ENCODE measurements around the gene CLIC5. TPM values are rescaled to one million over a fixed set of nuclear protein-coding genes. Genes with fewer than 3 reads are reported as not detected.

The CLIC5 gene
- total and polyA plus RNA-seq, 2 donors (not counting 1 experiment from before 2014, with no cell fraction given) = 0.96 to 0.97 TPM

DNA sequence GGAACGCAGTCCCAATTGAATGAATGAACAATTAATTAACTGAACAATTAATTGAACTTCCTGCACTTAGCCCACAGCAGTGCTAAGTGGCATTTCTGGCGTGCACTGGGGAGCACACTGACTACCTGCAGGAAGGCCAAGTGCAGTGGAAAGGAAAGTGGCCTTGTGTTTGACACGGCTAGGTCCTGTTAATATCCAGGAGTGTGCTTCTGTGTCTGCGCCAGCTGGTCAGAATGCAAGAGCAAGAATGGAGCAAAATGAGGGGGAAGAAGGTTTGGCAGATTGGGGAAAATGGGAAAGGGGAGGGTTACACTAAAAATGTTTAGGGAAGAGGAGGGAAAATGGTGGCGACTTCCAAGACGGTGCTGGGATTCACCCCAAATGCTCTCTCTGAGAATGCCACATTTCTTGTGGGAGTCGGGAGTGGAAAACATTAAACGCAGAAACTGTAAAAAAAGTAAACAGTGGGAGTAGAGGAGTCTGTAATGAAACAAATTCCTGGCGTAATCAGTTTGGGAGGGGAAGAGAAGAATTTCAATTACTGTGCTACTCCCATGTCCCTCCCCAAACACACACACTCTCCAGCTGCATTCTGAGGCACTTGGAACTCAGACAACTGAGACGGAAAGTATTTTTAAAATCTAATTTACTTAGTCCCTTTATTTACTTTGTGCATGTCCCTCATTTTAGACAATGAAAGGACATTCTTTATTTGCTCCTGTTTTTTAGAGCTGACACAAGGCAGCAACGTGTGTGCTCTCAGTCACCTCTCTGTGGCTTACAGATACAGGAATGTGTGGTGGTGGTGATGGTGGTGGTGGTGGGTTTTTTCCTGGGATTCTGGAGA, 64.1 kb downstream of the CLIC5 start:
- Mint-ChIP-seq H3K4me1 (no peaks in the 10 kb centered on the region), H3K27me3 (peaks cover 12% of the 10 kb centered on the region), H3K9me3 (ENCODE audit: insufficient read depth) (no peaks in the 10 kb centered on the region), H3K27ac (no peak overlapping the region), H3K4me3 (no peak overlapping the region)
- H2AFZ ChIP-seq (ENCODE audit: insufficient read depth, low read depth, low read length, poor library complexity, severe bottlenecking) = no peak overlapping the region
- H3K27ac ChIP-seq (ENCODE audit: low read length in 2 of 2) = no peak overlapping the region
- no peak for TF ChIP-seq EZH2 (IDR thresholded peaks at IDR 0.05; ENCODE audit: borderline replicate concordance, insufficient read depth, low read depth, low read length, poor library complexity, severe bottlenecking)
- TF ChIP-seq, protein P1, sequence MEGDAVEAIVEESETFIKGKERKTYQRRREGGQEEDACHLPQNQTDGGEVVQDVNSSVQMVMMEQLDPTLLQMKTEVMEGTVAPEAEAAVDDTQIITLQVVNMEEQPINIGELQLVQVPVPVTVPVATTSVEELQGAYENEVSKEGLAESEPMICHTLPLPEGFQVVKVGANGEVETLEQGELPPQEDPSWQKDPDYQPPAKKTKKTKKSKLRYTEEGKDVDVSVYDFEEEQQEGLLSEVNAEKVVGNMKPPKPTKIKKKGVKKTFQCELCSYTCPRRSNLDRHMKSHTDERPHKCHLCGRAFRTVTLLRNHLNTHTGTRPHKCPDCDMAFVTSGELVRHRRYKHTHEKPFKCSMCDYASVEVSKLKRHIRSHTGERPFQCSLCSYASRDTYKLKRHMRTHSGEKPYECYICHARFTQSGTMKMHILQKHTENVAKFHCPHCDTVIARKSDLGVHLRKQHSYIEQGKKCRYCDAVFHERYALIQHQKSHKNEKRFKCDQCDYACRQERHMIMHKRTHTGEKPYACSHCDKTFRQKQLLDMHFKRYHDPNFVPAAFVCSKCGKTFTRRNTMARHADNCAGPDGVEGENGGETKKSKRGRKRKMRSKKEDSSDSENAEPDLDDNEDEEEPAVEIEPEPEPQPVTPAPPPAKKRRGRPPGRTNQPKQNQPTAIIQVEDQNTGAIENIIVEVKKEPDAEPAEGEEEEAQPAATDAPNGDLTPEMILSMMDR (IDR thresholded peaks at IDR 0.05) = no peak
- no peak for ATAC-seq (ENCODE audit: low read depth)
- intact Hi-C loops (cut with micrococcal nuclease) = no loop called here
- H4K20me1 ChIP-seq (ENCODE audit: control insufficient read depth, insufficient read depth, low read length, poor library complexity, severe bottlenecking) = no peaks in the 10 kb centered on the region
- H3K9me3 ChIP-seq (ENCODE audit: control extremely low read depth in 1 of 3, control insufficient read depth in 2 of 3, insufficient read depth in 1 of 3, low read length in 2 of 3) = no peaks in the 10 kb centered on the region
- POLR2A ChIA-PET = no interaction called here
- no peaks in the 10 kb centered on the region for H3K36me3 ChIP-seq (replicated peaks in 1 of 2; ENCODE audit: control extremely low read depth in 1 of 2, control insufficient read depth in 1 of 2, extremely low read depth in 1 of 2, insufficient read depth in 2 of 2, low read length in 1 of 2)
- no peak for DNase-seq
- no peak overlapping the region for H3K9ac ChIP-seq (ENCODE audit: low read length)
- H3K4me2 ChIP-seq (replicated peaks; ENCODE audit: low read depth, low read length, poor library complexity, severe bottlenecking) = no peak overlapping the region
- CTCF ChIA-PET = interaction anchor here (1.2 kb wide), 1 partner anchor 21 kb away, joined by 3 read pairs; no protein-coding TSS in a partner anchor
- H3K27me3 ChIP-seq (replicated peaks in 1 of 4; ENCODE audit: control extremely low read depth in 1 of 4, control insufficient read depth in 3 of 4, insufficient read depth in 4 of 4, low read length in 3 of 4) = peaks cover 0 to under 1% (median 0%) of the 10 kb centered on the region in 4 experiments
- H3K4me1 ChIP-seq (ENCODE audit: control insufficient read depth in 2 of 2, insufficient read depth in 2 of 2, low read length in 2 of 2) = no peaks in the 10 kb centered on the region
- 98% methylated on average over 6 of the region's 11 CpGs for WGBS (ENCODE audit: insufficient coverage)
- H3K4me3 ChIP-seq (ENCODE audit: control extremely low read depth in 1 of 5, extremely low read depth in 1 of 5, insufficient read depth in 1 of 5, low read depth in 2 of 5, low read length in 4 of 5) = no peak overlapping the region
- no peaks in the 10 kb centered on the region for H3K79me2 ChIP-seq (ENCODE audit: control insufficient read depth, insufficient read depth, low read length)

DNA sequence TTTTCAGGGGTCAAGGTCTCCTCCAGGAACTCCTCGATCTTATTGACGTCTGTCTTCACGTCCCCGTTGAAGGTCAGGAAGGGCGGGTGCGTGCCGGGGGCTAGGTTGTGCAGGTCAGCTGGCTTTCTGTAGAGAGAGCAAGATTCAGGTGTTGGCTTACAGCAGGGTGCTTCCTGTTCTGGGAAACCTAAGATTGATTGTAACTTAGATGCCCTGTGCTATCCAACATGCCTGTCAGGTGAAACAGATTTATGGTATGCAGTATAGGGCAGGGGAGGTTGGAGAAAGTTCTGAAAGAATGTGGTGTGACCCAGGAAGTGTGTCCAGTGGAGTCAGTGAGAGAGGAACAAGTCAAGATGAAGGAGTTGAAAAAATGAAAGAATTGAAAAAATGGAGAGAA, 66.4 kb downstream of the CLIC5 start:
- no peaks in the 10 kb centered on the region for H3K27me3 ChIP-seq (replicated peaks in 1 of 4; ENCODE audit: control extremely low read depth in 1 of 4, control insufficient read depth in 3 of 4, insufficient read depth in 4 of 4, low read length in 3 of 4)
- H3K4me2 ChIP-seq (replicated peaks; ENCODE audit: low read depth, low read length, poor library complexity, severe bottlenecking) = no peak overlapping the region
- Mint-ChIP-seq H3K4me1 (no peaks in the 10 kb centered on the region), H3K27me3 (peaks cover 12% of the 10 kb centered on the region), H3K4me3 (no peak overlapping the region), H3K9me3 (ENCODE audit: insufficient read depth) (no peaks in the 10 kb centered on the region), H3K27ac (no peak overlapping the region)
- ATAC-seq (ENCODE audit: low read depth) = no peak
- no peak overlapping the region for H3K4me3 ChIP-seq (ENCODE audit: control extremely low read depth in 1 of 5, extremely low read depth in 1 of 5, insufficient read depth in 1 of 5, low read depth in 2 of 5, low read length in 4 of 5)
- no peaks in the 10 kb centered on the region for H3K4me1 ChIP-seq (ENCODE audit: control insufficient read depth in 2 of 2, insufficient read depth in 2 of 2, low read length in 2 of 2)
- H3K36me3 ChIP-seq (replicated peaks in 1 of 2; ENCODE audit: control extremely low read depth in 1 of 2, control insufficient read depth in 1 of 2, extremely low read depth in 1 of 2, insufficient read depth in 2 of 2, low read length in 1 of 2) = no peaks in the 10 kb centered on the region
- 98% methylated on average over 7 of the region's 7 CpGs for WGBS (ENCODE audit: insufficient coverage)
- ChIA-PET CTCF (no interaction called here), POLR2A (no interaction called here)
- DNase-seq = no peak
- H3K79me2 ChIP-seq (ENCODE audit: control insufficient read depth, insufficient read depth, low read length) = no peaks in the 10 kb centered on the region
- H3K9ac ChIP-seq (ENCODE audit: low read length) = no peak overlapping the region
- H4K20me1 ChIP-seq (ENCODE audit: control insufficient read depth, insufficient read depth, low read length, poor library complexity, severe bottlenecking) = no peaks in the 10 kb centered on the region
- H3K27ac ChIP-seq (ENCODE audit: low read length in 2 of 2) = no peak overlapping the region
- intact Hi-C loops (cut with micrococcal nuclease) = no loop called here
- no peak overlapping the region for H2AFZ ChIP-seq (ENCODE audit: insufficient read depth, low read depth, low read length, poor library complexity, severe bottlenecking)
- no peaks in the 10 kb centered on the region for H3K9me3 ChIP-seq (ENCODE audit: control extremely low read depth in 1 of 3, control insufficient read depth in 2 of 3, insufficient read depth in 1 of 3, low read length in 2 of 3)
- TF ChIP-seq EZH2 (IDR thresholded peaks at IDR 0.05; ENCODE audit: borderline replicate concordance, insufficient read depth, low read depth, low read length, poor library complexity, severe bottlenecking) = no peak
- TF ChIP-seq, protein P1 (IDR thresholded peaks at IDR 0.05) = no peak

All from B cell (primary cell).